Keratinocyte (primary cell): ENCODE results near the gene CCDC116. TPM values are rescaled to one million over a fixed set of nuclear protein-coding genes. Genes with fewer than 3 reads are reported as not detected.

Experiments used
- DNase-seq: peaks from one replicate; pipeline ENCODE4 v3.0.0-alpha.2; 2011; ENCODE audit warnings: low read depth, missing footprints, low spot score
- FAIRE-seq: peaks from 2 replicates; lab custom pipeline; 2011; peaks lifted over from hg19 to GRCh38; lab: Jason Lieb, UNC
- H2AFZ ChIP-seq: 2 replicates; pipeline ENCODE4 v1.6.0; 2012; ENCODE audit warnings: low read length, control low read depth, inconsistent platforms; ENCODE audit not compliant: control insufficient read depth
- H3K27ac ChIP-seq: 2 replicates; pipeline ENCODE4 v1.5.1; 2011; ENCODE audit warnings: low read length; ENCODE audit not compliant: control insufficient read depth, insufficient read depth
- H3K27me3 ChIP-seq: 3 replicates; pipeline ENCODE4 v1.6.0; 2011; ENCODE audit warnings: low read length; ENCODE audit not compliant: control insufficient read depth, insufficient read depth; ENCODE audit errors: extremely low read depth
- H3K36me3 ChIP-seq, 2 experiments: 2 replicates in 1 of 2; 3 replicates in 1 of 2; pipeline ENCODE4 v1.5.1; 2011; ENCODE audit warnings: low read length in 2 of 2, mild to moderate bottlenecking in 1 of 2; ENCODE audit not compliant: control insufficient read depth in 2 of 2, insufficient read depth in 2 of 2; ENCODE audit errors: extremely low read depth in 1 of 2
- H3K4me1 ChIP-seq: 3 replicates; pipeline ENCODE4 v1.5.1; 2011; ENCODE audit warnings: low read length; ENCODE audit not compliant: control insufficient read depth, insufficient read depth; ENCODE audit errors: extremely low read depth
- H3K4me2 ChIP-seq: 3 replicates; pipeline ENCODE4 v1.6.0; 2011; ENCODE audit warnings: low read depth, low read length; ENCODE audit not compliant: control insufficient read depth, insufficient read depth; ENCODE audit errors: extremely low read depth
- H3K4me3 ChIP-seq, 3 experiments: fragments of 200-600 bp in 1 of 3; sonication (generic) in 1 of 3; 2 replicates in 2 of 3; 3 replicates in 1 of 3; pipeline ENCODE4 v1.5.1; 2011 to 2016; ENCODE audit warnings: low read length in 3 of 3, mild to moderate bottlenecking in 3 of 3, control low read depth in 2 of 3, inconsistent platforms in 1 of 3, low read depth in 1 of 3, mixed read lengths in 1 of 3, mixed run types in 1 of 3, moderate library complexity in 1 of 3; ENCODE audit not compliant: control insufficient read depth in 2 of 3, insufficient read depth in 2 of 3; ENCODE audit errors: extremely low read depth in 1 of 3
- H3K79me2 ChIP-seq: 2 replicates; pipeline ENCODE4 v1.6.0; 2012; ENCODE audit warnings: low read length; ENCODE audit not compliant: control insufficient read depth, insufficient read depth
- H3K9ac ChIP-seq: 3 replicates; pipeline ENCODE4 v1.6.0; 2011; ENCODE audit warnings: low read length; ENCODE audit not compliant: control insufficient read depth, insufficient read depth; ENCODE audit errors: extremely low read depth
- H3K9me1 ChIP-seq: 3 replicates; pipeline ENCODE4 v1.6.0; 2011; ENCODE audit warnings: low read length; ENCODE audit not compliant: control insufficient read depth, insufficient read depth; ENCODE audit errors: extremely low read depth
- H3K9me3 ChIP-seq: 2 replicates; pipeline ENCODE4 v1.5.1; 2012; ENCODE audit warnings: low read depth, low read length; ENCODE audit not compliant: control insufficient read depth
- H4K20me1 ChIP-seq: 3 replicates; pipeline ENCODE4 v1.6.0; 2011; ENCODE audit warnings: low read length; ENCODE audit not compliant: control insufficient read depth, insufficient read depth; ENCODE audit errors: extremely low read depth
- EZH2 ChIP-seq: IDR thresholded peaks from one replicate; pipeline ENCODE4 v1.6.1; 2012; ENCODE audit warnings: inconsistent platforms, mild to moderate bottlenecking, low read length, moderate library complexity
- dilution Hi-C: fragments of 300-500 bp; cut with MboI; formaldehyde crosslinking; loops from one replicate; pipeline ENCODE4 v1.7.0; 2020; ENCODE audit warnings: low sequenced_read_pairs; ENCODE audit not compliant: extremely low pct_ligation_motif_present
- polyA plus RNA-seq, 5 experiments: library from polyadenylated mRNA; depleted of rRNA in 3 of 5; stranded (reverse) in 3 of 5; stranded (forward) in 1 of 5; unstranded in 1 of 5; fragments of >200 nt; gene quantifications; 1 replicate in 1 of 5; 2 replicates in 3 of 5; 3 replicates in 1 of 5; pipeline versions ENCODE4 v1.2.1 to v1.2.3, GENCODE V29; 2011 to 2012; ENCODE audit warnings: missing spikeins in 2 of 5, low read depth in 1 of 5, low replicate concordance in 1 of 5
- TF ChIP-seq, protein P1 (sequence below), 3 experiments: IDR thresholded peaks in 1 of 3; conservative IDR thresholded peaks in 1 of 3; optimal IDR thresholded peaks in 1 of 3; 2 replicates in 2 of 3; 3 replicates in 1 of 3; pipeline versions ENCODE3 to v1.5.1; 2011; ENCODE audit warnings: low read length in 3 of 3, mild to moderate bottlenecking in 3 of 3, moderate library complexity in 2 of 3, control low read depth in 1 of 3, inconsistent platforms in 1 of 3; ENCODE audit not compliant: insufficient read depth in 2 of 3; ENCODE audit errors: extremely low read depth in 1 of 3

Gene CCDC116
- polyA plus RNA-seq, 1 donor (not counting 4 experiments of a cell fraction or from before 2014, with no cell fraction given): 0.03 TPM

DNA sequence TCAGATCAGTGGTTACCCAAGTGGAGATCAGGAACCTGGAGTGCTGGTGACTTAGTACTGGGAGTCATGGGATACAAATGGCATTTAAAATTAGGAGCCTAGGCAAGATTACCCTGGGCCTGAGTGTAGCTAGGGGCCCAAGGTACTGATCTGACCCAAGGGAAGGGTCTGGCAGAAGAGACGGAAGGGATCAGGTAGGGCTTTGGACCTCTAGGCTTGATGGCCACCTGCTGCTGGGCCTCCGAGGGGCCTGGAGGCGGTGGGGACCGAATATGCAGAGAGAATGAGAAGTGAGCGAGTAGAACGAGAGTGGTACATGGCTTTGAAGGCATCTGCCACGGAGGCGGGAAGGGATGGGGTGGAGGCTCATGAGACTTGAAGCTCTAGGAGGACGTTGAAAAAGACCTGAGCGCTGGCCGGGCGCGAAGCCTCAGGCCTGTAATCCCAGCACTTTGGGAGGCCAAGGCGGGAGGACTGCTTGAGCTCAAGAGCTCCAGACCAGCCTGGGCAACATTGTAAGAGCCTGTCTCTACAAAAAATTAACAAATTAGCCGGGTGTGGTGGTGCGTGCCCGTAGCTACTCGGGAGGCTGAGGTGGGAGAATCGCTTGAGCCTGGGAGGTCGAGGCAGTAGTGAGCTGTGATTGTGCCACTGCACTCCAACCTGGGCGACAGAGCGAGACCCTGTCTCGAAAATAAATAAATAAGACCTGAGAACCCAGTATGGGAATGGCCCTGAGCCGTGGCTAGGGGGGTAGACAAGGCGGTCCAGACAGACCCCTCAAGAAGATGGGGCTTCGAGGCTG, 32.7 kb downstream of the CCDC116 start:
- H3K79me2 ChIP-seq: peaks cover 17% of the 10 kb centered on the region
- H3K9ac ChIP-seq: peak overlapping the region; percentile 86
- FAIRE-seq: no peak
- peak overlapping the region; percentile 70 to 87 (median 80) for H3K4me3 ChIP-seq
- TF ChIP-seq EZH2: no peak
- TF ChIP-seq, protein P1, sequence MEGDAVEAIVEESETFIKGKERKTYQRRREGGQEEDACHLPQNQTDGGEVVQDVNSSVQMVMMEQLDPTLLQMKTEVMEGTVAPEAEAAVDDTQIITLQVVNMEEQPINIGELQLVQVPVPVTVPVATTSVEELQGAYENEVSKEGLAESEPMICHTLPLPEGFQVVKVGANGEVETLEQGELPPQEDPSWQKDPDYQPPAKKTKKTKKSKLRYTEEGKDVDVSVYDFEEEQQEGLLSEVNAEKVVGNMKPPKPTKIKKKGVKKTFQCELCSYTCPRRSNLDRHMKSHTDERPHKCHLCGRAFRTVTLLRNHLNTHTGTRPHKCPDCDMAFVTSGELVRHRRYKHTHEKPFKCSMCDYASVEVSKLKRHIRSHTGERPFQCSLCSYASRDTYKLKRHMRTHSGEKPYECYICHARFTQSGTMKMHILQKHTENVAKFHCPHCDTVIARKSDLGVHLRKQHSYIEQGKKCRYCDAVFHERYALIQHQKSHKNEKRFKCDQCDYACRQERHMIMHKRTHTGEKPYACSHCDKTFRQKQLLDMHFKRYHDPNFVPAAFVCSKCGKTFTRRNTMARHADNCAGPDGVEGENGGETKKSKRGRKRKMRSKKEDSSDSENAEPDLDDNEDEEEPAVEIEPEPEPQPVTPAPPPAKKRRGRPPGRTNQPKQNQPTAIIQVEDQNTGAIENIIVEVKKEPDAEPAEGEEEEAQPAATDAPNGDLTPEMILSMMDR (optimal IDR thresholded peaks at IDR 0.05 in 1 of 3, IDR thresholded peaks at IDR 0.05 in 1 of 3, conservative IDR thresholded peaks at IDR 0.05 in 1 of 3; ENCODE audit: extremely low read depth in 1 of 3, insufficient read depth in 2 of 3, low read length in 3 of 3): no peak
- peaks cover 0 to 4% of the 10 kb centered on the region in 2 experiments for H3K36me3 ChIP-seq
- H3K4me2 ChIP-seq: peak overlapping the region; percentile 86
- no peaks in the 10 kb centered on the region for H3K9me1 ChIP-seq
- no peak for DNase-seq
- H2AFZ ChIP-seq: peak overlapping the region; percentile 98
- peaks cover 6% of the 10 kb centered on the region for H3K4me1 ChIP-seq
- peak overlapping the region; percentile 78 for H3K27ac ChIP-seq
- dilution Hi-C loops: no loop called here
- no peaks in the 10 kb centered on the region for H4K20me1 ChIP-seq
- H3K9me3 ChIP-seq: no peaks in the 10 kb centered on the region
- peaks cover 8% of the 10 kb centered on the region for H3K27me3 ChIP-seq

GRCh38 chr22:21666786-21667185, 34.2 kb downstream of the CCDC116 start:
- H3K27me3 ChIP-seq: no peaks in the 10 kb centered on the region
- H3K9ac ChIP-seq: peak overlapping the region; percentile 86
- dilution Hi-C loops: no loop called here
- peak overlapping the region; percentile 70 to 87 (median 80) for H3K4me3 ChIP-seq
- peaks cover 17% of the 10 kb centered on the region for H3K79me2 ChIP-seq
- no peaks in the 10 kb centered on the region for H4K20me1 ChIP-seq
- H3K9me3 ChIP-seq: no peaks in the 10 kb centered on the region
- H3K4me2 ChIP-seq: peak overlapping the region; percentile 86
- DNase-seq (no peak), FAIRE-seq (peak; percentile 46)
- TF ChIP-seq, protein P1 (optimal IDR thresholded peaks at IDR 0.05 in 1 of 3, IDR thresholded peaks at IDR 0.05 in 1 of 3, conservative IDR thresholded peaks at IDR 0.05 in 1 of 3; ENCODE audit: extremely low read depth in 1 of 3, insufficient read depth in 2 of 3, low read length in 3 of 3): no peak
- no peak for TF ChIP-seq EZH2
- no peak overlapping the region for H3K27ac ChIP-seq
- no peaks in the 10 kb centered on the region for H3K9me1 ChIP-seq
- peaks cover 6% of the 10 kb centered on the region for H3K4me1 ChIP-seq
- peaks cover 10 to 11% of the 10 kb centered on the region in 2 experiments for H3K36me3 ChIP-seq
- no peak overlapping the region for H2AFZ ChIP-seq
